Erythroblast (primary cell): ENCODE data around the gene PRDM15.

Source experiments
- GATA1 ChIP-seq: IDR thresholded peaks from 2 replicates; pipeline ENCODE4 v1.6.1; 2011; ENCODE audit warnings: low read depth, mild to moderate bottlenecking, control low read depth, low read length, moderate library complexity
- POLR2A ChIP-seq: IDR thresholded peaks from 2 replicates; pipeline ENCODE4 v1.6.1; 2011; ENCODE audit warnings: mild to moderate bottlenecking, low read length

- TF ChIP-seq POLR2A (no peak), GATA1 (no peak)
Measured at GRCh38 chr21:41833497-41834115, 45.5 kb downstream of the PRDM15 start.
